ENCODE results near the gene KDM3B.
A peak's percentile ranks its signal among the peaks of the same experiment; 100 is the strongest.

Gene KDM3B

DNA sequence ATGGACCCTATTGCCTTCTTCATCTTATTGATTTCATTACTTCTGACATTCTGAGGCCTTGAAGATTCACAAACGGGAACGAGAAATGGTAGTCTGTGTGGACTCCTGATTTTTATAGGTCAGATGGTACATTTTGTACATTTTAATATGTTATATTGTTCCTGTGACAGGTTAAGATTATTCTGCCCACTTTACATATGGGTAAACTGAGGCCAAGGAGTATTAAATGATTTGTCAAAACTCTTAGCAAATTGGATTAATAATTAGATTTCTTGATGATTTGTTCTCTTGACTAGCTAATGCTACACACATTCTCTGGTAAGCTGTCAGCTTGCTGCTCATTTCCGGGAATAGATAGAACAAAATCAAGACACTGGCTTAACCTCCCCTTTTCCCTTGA lies 12.5 kb upstream of the KDM3B start:
- DNase-seq: no peak
- in situ Hi-C loops (cut with HindIII; ENCODE audit: low pct_ligation_motif_present, low pct_unique_long_range_greater_than_20kb, low sequenced_read_pairs): no loop called here

DNA sequence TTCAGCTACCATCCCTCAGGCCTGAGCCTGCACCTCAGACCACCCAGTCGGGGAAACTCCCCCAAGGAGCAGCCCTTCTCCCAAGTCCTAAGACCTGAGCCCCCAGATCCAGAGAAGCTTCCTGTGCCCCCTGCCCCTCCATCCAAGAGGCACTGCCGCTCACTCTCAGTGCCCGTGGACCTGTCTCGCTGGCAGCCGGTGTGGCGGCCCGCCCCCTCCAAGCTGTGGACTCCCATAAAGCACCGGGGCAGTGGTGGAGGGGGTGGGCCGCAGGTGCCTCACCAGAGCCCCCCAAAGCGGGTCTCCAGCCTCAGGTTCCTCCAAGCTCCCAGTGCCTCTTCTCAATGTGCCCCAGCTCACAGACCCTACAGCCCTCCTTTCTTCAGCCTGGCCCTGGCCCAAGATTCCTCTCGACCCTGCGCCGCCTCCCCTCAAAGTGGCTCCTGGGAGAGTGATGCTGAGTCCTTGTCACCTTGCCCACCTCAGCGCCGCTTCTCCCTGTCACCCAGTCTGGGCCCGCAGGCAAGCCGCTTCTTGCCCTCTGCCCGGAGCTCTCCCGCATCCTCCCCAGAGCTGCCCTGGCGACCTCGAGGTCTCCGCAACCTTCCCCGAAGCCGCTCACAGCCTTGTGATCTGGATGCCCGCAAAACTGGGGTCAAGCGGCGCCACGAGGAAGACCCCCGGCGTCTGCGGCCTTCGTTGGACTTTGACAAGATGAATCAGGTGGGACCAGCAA lies 7.4 kb upstream of the KDM3B start:
- in situ Hi-C loops (cut with HindIII; ENCODE audit: low pct_ligation_motif_present, low pct_unique_long_range_greater_than_20kb, low sequenced_read_pairs): no loop called here
- DNase-seq: no peak

DNA sequence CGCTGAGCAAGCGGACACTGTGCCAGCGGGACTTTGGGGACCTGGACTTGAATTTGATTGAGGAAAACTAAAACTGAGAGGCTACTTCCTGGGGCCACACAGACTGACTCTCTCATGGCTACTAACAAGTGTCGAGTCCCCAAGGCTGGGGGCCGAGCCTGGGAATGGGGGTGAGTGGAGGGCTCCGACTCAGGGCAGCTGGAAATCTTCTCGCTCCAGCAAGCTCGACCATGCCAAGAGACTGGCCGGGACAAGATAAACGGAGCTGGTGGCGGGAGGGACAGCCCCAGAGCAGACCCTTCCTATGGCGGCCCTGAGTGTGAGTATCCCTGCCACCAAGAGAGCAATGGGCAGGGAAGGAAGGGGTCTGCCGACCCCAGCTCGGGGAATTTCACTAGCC lies 5.6 kb upstream of the KDM3B start:
- in situ Hi-C loops (cut with HindIII; ENCODE audit: low pct_ligation_motif_present, low pct_unique_long_range_greater_than_20kb, low sequenced_read_pairs): no loop called here

DNA sequence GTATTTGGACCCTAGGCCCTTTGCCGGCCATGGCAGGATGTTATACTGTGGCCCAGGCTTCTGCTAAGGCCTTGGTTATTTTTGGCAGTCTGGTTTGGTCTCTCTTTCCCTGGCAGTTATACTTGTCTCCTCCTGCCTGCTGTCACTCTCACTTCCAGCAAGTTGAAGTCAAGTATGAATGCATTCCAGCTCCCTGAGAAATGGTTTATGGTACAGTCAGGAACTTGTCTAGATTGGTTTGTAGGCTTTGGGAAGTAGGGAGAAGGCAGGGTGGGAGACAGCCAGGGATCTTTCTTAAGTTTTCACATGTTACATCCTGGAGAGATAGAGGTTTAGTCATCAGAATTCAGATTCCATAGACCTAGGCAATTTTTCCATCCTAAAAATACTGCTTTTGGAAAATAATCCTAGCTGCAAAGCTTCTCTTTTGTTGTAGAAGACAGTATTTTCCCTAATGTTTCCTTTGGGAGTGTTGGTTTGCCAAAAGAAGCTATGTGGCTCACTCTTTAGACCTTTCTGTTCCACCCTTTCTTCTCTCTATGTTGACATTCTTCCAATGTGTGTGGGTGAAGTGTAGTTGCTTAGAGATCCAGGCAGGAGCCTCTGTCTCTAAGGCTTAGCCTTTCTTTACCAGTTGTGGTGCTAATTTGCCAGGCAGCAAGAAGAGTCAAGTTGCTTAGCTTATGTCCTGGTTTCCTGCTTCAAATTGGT lies 2.5 kb upstream of the KDM3B start:
- DNase-seq: no peak
- in situ Hi-C loops (cut with HindIII; ENCODE audit: low pct_ligation_motif_present, low pct_unique_long_range_greater_than_20kb, low sequenced_read_pairs): no loop called here

More for the DNA sequence above, 5.6 kb upstream of the KDM3B start:
- DNase-seq: no peak

DNA sequence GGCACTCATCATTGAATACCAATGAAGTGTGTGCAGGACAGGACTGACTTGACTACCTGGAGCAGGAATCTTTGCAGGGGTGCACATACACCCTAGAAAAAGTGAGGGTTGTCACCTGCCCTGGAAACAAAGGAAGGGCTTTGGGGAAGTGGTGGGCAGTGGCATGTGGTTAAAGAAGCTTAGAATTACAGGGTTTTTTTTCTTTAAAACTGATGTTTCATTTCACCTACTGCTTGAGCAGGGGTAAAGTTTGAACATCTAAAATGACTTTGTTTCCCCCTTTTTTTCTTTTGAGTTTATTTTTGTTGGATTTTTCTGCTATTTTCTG lies 2.0 kb upstream of the KDM3B start:
- no peak for DNase-seq
- in situ Hi-C loops (cut with HindIII; ENCODE audit: low pct_ligation_motif_present, low pct_unique_long_range_greater_than_20kb, low sequenced_read_pairs): no loop called here

DNA sequence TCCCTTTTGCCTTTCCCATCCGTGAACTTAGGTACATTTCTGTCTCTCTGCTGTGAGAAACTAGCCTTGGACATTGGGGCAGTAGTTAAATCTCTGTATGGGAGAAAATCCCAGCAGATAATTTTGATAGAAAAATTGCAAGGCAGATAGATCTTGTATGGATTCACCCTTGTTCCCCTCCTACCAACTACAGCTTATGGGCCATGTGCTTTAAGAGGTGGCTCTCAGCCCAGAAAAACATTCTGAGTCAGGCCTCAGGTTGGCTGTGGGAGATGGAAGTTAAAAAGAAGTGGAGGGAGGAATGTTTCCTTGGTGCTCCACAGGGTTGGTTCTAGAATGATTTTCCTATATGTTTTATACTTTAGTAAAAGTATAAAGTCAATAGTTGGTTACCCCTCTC lies 1.4 kb upstream of the KDM3B start:
- DNase-seq: no peak
- in situ Hi-C loops (cut with HindIII; ENCODE audit: low pct_ligation_motif_present, low pct_unique_long_range_greater_than_20kb, low sequenced_read_pairs): no loop called here

DNA sequence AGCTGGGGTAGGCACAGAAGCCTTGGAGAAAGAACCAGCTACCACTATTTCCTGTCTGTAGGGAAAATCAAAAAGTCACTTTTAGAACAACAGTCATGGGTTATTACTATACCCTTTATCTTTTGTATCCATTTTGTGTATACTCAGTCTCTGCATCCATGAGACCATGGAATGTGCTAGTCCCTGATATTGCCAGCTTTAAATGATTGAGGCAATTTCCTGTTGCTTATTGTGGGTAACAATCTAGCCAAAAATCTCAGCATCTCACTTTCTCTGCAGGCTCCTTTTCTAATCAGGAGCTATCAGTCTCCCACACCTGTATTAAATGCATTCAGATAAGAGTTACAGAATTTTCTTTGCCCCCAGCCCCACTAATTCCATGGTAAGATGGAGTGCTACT lies 968 bp upstream of the KDM3B start:
- in situ Hi-C loops (cut with HindIII; ENCODE audit: low pct_ligation_motif_present, low pct_unique_long_range_greater_than_20kb, low sequenced_read_pairs): no loop called here
- DNase-seq: no peak

DNA sequence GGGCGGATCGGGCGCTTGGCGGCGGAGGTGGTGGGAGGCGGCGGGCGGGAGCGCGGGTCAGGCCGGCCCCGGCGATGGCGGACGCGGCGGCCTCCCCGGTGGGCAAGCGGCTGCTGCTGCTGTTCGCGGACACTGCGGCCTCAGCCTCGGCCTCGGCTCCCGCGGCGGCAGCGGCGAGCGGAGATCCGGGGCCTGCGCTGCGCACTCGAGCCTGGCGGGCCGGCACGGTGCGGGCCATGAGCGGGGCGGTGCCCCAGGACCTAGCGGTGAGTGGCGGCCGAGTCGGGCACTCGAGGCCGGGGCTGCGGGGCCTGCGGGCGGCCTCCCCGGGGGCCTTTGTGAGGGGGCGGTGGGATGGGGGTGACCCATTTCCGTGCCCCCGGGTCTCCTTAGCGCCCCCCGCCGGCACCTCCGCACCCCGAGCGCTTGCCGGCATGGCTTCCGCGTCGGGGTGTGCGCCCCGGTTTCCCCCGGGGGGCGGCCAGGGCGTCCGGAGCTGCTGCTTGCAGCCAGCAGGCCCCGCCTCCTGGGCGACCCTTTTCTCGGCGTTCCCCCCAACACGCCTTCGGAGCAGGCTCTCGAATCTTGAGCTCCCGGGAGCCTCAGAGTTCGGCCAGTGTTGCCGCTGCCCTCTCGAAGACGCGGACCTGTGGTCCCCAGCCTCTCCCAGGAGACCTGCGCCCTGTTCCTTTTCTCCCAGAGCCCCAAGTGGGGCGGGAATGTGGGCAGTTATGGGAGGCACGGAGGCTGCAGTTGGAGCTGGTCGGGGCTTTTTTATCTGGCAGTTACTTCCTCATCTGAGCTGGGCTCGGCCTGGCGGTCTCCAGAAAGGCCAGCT lies 456 bp downstream of the KDM3B start:
- in situ Hi-C loops (cut with HindIII; ENCODE audit: low pct_ligation_motif_present, low pct_unique_long_range_greater_than_20kb, low sequenced_read_pairs): no loop called here
- peak; percentile 56 for DNase-seq

DNA sequence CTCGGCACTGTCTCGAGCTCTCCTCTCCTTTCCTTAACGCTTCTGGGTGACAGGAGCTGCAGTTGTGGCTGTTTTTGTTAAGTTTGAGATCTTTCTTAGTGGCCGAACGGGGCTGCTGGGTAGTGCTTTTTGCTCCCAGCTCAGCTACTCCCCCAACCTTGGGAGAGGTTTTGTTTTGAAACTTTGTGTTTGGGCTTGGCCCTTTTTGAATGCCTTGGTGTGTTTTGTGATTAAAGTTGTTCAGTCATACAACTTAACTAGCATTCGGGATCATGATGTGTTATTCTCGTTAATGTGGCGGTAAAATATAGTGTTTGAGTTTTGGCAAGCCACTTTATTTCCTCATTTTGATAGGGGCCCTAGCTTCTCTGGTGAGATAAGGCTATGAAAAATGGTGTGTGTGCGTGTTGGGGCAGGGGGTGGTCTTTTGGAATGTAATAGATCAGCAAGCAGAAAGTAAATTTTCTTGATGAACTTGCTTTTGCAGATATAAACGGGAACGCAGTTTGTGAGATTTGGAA lies 1.1 kb downstream of the KDM3B start:
- no peak for DNase-seq
- in situ Hi-C loops (cut with HindIII; ENCODE audit: low pct_ligation_motif_present, low pct_unique_long_range_greater_than_20kb, low sequenced_read_pairs): no loop called here

DNA sequence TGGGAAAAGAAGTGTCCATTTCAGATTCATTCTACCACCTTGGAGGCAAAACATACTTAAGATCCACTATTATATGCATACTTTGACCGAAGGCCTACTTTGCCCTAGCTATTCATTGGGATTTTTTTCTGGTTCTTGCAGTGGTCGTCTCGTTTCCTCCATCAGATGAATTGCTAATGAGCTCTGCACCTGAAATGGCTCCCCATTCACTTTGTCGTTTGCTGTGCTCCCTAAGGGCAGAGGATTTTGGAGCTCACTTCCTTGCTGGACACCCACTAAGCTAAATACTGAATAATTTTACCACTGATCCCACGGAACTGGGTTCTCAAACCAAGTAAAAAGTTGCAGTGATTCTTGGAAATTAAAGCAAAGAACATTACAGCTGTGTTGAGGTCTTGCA lies 1.9 kb downstream of the KDM3B start:
- no peak for DNase-seq
- in situ Hi-C loops (cut with HindIII; ENCODE audit: low pct_ligation_motif_present, low pct_unique_long_range_greater_than_20kb, low sequenced_read_pairs): no loop called here

DNA sequence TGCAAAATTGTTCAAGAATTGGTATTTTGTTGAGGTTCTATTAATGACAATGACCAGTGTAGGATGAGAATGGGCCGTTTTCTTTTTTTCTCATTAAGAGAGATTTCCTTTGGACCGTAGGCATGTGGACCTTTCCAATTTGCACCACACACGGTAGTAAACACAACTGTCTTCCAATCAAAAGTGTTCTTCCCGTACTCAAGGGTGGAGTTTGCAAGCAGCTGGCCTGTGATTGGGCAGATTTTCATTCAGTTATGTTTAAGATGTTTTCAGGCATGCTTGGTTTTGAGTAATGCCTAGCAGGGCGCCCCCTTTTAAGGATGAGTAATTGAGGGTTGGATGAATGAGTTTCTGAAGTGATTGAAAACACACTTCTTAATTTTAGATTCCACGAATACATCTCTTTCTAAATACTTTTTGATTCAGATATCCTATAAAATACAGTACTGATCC lies 2.5 kb downstream of the KDM3B start:
- in situ Hi-C loops (cut with HindIII; ENCODE audit: low pct_ligation_motif_present, low pct_unique_long_range_greater_than_20kb, low sequenced_read_pairs): no loop called here
- DNase-seq: peak; percentile 86

DNA sequence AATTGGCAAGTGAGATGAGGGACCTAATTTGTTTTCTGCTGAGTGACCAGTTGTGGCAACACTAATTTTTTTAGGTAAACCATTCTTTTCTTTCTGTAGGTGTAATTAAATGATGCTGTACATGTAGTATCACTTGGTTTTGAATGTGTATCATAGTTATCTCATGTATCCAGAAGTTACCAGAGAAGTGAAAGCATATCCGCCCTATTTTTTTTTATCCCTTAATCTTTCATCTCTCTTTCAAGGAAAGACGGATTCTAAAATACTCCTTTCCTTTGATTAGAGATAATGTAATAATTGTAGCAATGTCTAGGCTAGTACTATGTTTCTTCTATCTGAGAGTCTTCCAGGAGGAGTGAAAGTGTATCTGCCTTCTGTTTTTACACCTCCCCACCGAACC lies 7.1 kb downstream of the KDM3B start:
- DNase-seq: no peak
- in situ Hi-C loops (cut with HindIII; ENCODE audit: low pct_ligation_motif_present, low pct_unique_long_range_greater_than_20kb, low sequenced_read_pairs): no loop called here

DNA sequence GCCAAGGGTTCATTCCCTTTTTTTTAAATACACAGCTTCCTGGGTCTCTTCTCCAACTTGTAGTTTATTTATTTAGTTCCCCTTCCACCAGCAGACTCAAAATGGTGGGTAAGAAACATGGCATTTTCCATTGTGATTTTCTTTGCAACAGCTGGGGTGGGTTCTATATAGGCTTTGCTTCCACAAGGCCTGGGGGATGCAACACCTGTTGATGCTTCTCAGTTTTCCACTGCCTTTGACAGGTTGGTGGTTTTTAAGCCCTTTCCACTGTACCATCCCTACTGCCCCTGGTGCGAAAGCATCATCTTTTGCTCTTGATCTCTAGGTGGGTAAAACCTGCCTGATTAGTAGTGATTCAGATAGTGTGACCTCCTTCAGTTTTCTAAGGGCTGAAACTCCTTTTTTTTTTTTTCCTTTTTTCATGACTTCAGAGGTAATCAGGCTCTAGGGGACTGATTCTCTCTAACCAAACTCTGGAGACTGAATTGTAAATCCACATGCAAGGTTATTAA lies 8.5 kb downstream of the KDM3B start:
- in situ Hi-C loops (cut with HindIII; ENCODE audit: low pct_ligation_motif_present, low pct_unique_long_range_greater_than_20kb, low sequenced_read_pairs): no loop called here
- no peak for DNase-seq

DNA sequence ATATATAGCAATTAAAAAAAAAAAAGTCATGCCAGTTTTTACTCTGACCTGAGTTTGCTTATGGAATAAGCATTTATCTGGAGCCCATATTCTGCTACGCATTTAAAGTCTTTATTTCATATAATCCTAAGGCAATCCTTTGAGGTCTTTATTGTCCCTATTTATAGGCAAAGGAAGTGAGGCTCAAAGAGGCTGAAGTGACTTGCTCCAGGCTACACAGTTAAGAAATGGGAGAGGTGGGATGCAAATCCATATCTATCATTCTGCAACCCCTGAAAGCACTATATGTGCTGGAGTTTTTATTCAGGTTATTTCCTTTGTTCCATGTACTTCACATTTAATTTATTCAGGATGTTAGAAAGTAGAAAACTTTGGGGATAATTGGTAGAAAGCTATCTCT lies 12.1 kb downstream of the KDM3B start:
- no peak for DNase-seq
- in situ Hi-C loops (cut with HindIII; ENCODE audit: low pct_ligation_motif_present, low pct_unique_long_range_greater_than_20kb, low sequenced_read_pairs): no loop called here

DNA sequence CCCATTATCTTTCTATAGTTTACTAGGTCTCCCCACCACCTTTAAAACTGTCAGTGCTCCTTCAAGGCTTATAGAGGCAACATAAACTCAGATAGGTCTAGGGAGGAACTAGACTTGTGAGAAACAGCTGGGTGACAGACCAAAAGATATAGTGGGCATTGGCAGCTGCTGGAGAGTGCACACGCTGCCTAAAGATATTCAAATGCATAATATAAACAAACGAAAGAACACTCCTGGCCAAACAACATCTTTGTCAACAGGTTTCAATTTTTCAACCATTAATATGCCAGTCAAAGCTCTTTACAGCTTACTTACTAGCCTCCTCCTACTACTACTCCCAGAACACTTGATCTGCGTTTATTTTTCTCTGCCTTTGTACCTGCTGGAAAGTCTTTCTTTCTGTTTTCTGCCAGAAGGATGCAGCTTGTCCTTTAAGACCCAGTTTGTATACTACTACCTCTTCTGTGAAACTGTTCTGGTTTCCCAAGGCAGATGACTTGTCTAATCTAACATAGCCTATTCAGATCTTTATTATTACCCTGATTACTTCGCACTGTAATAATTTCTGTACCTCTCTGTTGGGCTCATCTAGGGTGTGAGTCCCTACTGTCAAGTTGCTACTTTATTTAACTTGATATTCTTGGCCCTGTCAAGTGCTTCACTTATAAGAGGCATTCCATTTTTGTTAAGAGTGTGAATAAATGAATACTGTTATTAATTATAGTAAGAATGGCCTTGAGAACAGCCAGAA lies 14.3 kb downstream of the KDM3B start:
- no peak for DNase-seq
- in situ Hi-C loops (cut with HindIII; ENCODE audit: low pct_ligation_motif_present, low pct_unique_long_range_greater_than_20kb, low sequenced_read_pairs): no loop called here

DNA sequence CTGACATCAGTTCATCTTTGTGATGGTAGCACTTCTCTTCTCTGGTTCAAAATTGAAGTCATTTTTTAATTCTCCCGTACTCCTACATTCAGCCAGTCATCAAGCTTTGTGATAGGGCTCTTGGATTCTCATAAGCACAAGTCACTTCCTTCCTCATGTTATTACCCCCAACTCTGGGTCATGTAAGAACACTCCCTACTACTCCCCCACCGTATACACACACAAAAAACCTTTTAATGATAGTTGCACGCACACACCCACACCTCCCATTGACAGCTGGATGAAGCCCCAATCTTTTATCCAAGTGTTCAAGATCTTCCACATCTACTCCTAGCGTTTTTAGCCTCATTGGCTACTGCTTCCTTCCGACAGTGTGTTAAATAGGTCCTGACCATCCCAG lies 16.8 kb downstream of the KDM3B start:
- no peak for DNase-seq
- in situ Hi-C loops (cut with HindIII; ENCODE audit: low pct_ligation_motif_present, low pct_unique_long_range_greater_than_20kb, low sequenced_read_pairs): no loop called here

DNA sequence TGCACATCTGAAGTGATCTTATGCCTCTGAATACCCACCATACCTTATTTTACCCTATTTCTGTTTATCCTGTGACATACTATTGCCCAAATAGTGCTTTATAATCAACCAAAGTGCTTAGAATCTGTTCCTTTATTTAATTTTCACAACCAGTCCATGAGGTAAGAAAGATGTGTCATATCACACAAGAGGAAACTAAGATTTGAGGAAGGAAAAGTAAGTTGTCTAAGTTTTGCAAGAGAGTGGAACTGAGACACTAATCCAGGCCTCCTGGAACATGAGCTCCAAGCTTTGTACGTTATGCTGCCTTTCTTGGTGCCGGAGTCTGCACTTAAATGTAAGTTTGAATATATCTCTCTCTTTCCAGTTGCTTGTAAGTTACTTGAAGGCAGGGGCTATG lies 17.2 kb downstream of the KDM3B start:
- DNase-seq: no peak
- in situ Hi-C loops (cut with HindIII; ENCODE audit: low pct_ligation_motif_present, low pct_unique_long_range_greater_than_20kb, low sequenced_read_pairs): no loop called here

DNA sequence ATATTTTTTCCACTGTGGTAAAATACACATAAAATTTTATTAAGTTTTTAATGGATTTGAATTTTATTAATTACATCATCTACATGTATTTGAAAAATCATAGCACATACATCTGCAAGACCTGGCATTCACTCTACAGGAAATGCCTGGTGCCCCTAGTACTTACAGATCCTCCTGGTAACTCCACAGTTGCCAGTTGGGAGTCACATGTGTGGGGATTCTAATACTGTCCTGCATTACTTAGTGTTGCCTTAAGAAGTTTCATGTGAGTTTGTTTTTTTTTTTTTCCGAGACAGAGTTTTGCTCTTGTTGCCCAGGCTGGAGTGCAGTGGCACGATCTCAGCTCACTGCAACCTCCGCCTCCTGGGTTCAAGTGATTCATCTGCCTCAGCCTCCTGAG lies 18.1 kb downstream of the KDM3B start:
- DNase-seq: no peak
- in situ Hi-C loops (cut with HindIII; ENCODE audit: low pct_ligation_motif_present, low pct_unique_long_range_greater_than_20kb, low sequenced_read_pairs): no loop called here

DNA sequence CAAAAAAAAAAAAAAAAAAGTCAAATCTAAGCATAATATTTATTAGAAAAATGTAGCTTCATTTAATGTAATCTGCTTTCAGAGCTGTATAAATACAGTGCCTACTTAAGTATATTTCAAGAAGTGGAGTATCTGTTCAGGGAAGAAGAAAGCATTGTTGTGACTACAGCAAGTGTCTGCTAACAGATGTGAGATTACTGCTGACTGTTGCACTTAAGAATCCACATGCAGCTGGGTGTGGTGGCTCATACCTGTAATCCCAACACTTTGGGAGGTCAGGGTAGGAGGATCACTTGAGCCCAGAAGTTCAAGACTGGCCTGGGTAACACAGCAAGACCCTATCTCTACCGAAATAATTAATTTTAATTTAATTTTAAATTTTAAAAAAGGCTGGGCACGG lies 19.0 kb downstream of the KDM3B start:
- in situ Hi-C loops (cut with HindIII; ENCODE audit: low pct_ligation_motif_present, low pct_unique_long_range_greater_than_20kb, low sequenced_read_pairs): no loop called here
- no peak for DNase-seq
